ENCODE measurements around the gene CMKLR1.

The CMKLR1 gene

GRCh38 chr12:108270035-108270848 lies 68.9 kb downstream of the CMKLR1 start:
- H3K36me3 Mint-ChIP-seq (ENCODE audit: low read depth), result no peaks in the 10 kb centered on the region
- H3K4me3 Mint-ChIP-seq, result no peak overlapping the region
- H3K9me3 Mint-ChIP-seq, result no peaks in the 10 kb centered on the region
- H3K4me1 Mint-ChIP-seq, result no peaks in the 10 kb centered on the region
- ATAC-seq (no peak), DNase-seq (no peak)
- no peak overlapping the region for H3K27ac Mint-ChIP-seq
- peaks cover 2% of the 10 kb centered on the region for H3K27me3 Mint-ChIP-seq

- no peaks in the 10 kb centered on the region for H3K9me3 Mint-ChIP-seq
- no peak overlapping the region for H3K27ac Mint-ChIP-seq
- ATAC-seq (no peak), DNase-seq (no peak)
- no peaks in the 10 kb centered on the region for H3K4me1 Mint-ChIP-seq
- H3K4me3 Mint-ChIP-seq, result no peak overlapping the region
- no peaks in the 10 kb centered on the region for H3K36me3 Mint-ChIP-seq (ENCODE audit: low read depth)
- peaks cover 2% of the 10 kb centered on the region for H3K27me3 Mint-ChIP-seq
Observed at GRCh38 chr12:108269224-108269623, 69.9 kb downstream of the CMKLR1 start.

GRCh38 chr12:108268397-108268796 lies 70.7 kb downstream of the CMKLR1 start:
- Mint-ChIP-seq H3K9me3 (no peaks in the 10 kb centered on the region), H3K27ac (no peak overlapping the region), H3K4me1 (no peaks in the 10 kb centered on the region), H3K36me3 (ENCODE audit: low read depth) (no peaks in the 10 kb centered on the region), H3K27me3 (peaks cover 2% of the 10 kb centered on the region), H3K4me3 (no peak overlapping the region)
- no peak for DNase-seq
- no peak for ATAC-seq

GRCh38 chr12:108267450-108267849 lies 71.7 kb downstream of the CMKLR1 start:
- no peak for ATAC-seq
- no peak overlapping the region for H3K4me3 Mint-ChIP-seq
- peaks cover 3% of the 10 kb centered on the region for H3K9me3 Mint-ChIP-seq
- H3K36me3 Mint-ChIP-seq (ENCODE audit: low read depth), result no peaks in the 10 kb centered on the region
- no peak overlapping the region for H3K27ac Mint-ChIP-seq
- peaks cover 2% of the 10 kb centered on the region for H3K27me3 Mint-ChIP-seq
- H3K4me1 Mint-ChIP-seq, result no peaks in the 10 kb centered on the region
- no peak for DNase-seq

- no peak for DNase-seq
- no peak overlapping the region for H3K4me3 Mint-ChIP-seq
- no peaks in the 10 kb centered on the region for H3K4me1 Mint-ChIP-seq
- peaks cover 7% of the 10 kb centered on the region for H3K9me3 Mint-ChIP-seq
- no peaks in the 10 kb centered on the region for H3K36me3 Mint-ChIP-seq (ENCODE audit: low read depth)
- H3K27me3 Mint-ChIP-seq, result peaks cover 2% of the 10 kb centered on the region
- H3K27ac Mint-ChIP-seq, result no peak overlapping the region
- ATAC-seq, result no peak
Observed at GRCh38 chr12:108266131-108266530, 73.0 kb downstream of the CMKLR1 start.

- Mint-ChIP-seq H3K27ac (no peak overlapping the region), H3K4me3 (no peak overlapping the region), H3K9me3 (peaks cover 13% of the 10 kb centered on the region), H3K27me3 (peaks cover 2% of the 10 kb centered on the region), H3K4me1 (no peaks in the 10 kb centered on the region), H3K36me3 (ENCODE audit: low read depth) (no peaks in the 10 kb centered on the region)
- DNase-seq (no peak), ATAC-seq (no peak)
Observed at GRCh38 chr12:108265505-108265904, 73.6 kb downstream of the CMKLR1 start.

- ATAC-seq, result no peak
- H3K36me3 Mint-ChIP-seq (ENCODE audit: low read depth), result no peaks in the 10 kb centered on the region
- H3K4me3 Mint-ChIP-seq, result no peak overlapping the region
- H3K27me3 Mint-ChIP-seq, result peaks cover 1% of the 10 kb centered on the region
- H3K27ac Mint-ChIP-seq, result no peak overlapping the region
- DNase-seq, result no peak
- H3K9me3 Mint-ChIP-seq, result peaks cover 26% of the 10 kb centered on the region
- no peaks in the 10 kb centered on the region for H3K4me1 Mint-ChIP-seq
Observed at GRCh38 chr12:108260969-108261368, 78.1 kb downstream of the CMKLR1 start.

- no peaks in the 10 kb centered on the region for H3K36me3 Mint-ChIP-seq (ENCODE audit: low read depth)
- H3K4me3 Mint-ChIP-seq, result no peak overlapping the region
- no peak overlapping the region for H3K27ac Mint-ChIP-seq
- ATAC-seq (no peak), DNase-seq (no peak)
- peaks cover 26% of the 10 kb centered on the region for H3K9me3 Mint-ChIP-seq
- peaks cover under 1% of the 10 kb centered on the region for H3K27me3 Mint-ChIP-seq
- H3K4me1 Mint-ChIP-seq, result no peaks in the 10 kb centered on the region
Observed at GRCh38 chr12:108260039-108260438, 79.1 kb downstream of the CMKLR1 start.

GRCh38 chr12:108257610-108258106 lies 81.5 kb downstream of the CMKLR1 start:
- Mint-ChIP-seq H3K27ac (no peak overlapping the region), H3K36me3 (ENCODE audit: low read depth) (no peaks in the 10 kb centered on the region), H3K27me3 (peaks cover 2% of the 10 kb centered on the region), H3K4me1 (peaks cover 3% of the 10 kb centered on the region), H3K9me3 (peaks cover 25% of the 10 kb centered on the region), H3K4me3 (no peak overlapping the region)
- ATAC-seq (no peak), DNase-seq (no peak)

GRCh38 chr12:108257004-108257403 lies 82.1 kb downstream of the CMKLR1 start:
- Mint-ChIP-seq H3K27me3 (peaks cover 5% of the 10 kb centered on the region), H3K36me3 (ENCODE audit: low read depth) (no peaks in the 10 kb centered on the region), H3K4me1 (peaks cover 3% of the 10 kb centered on the region), H3K9me3 (peaks cover 21% of the 10 kb centered on the region), H3K4me3 (no peak overlapping the region), H3K27ac (no peak overlapping the region)
- ATAC-seq (no peak), DNase-seq (no peak)

GRCh38 chr12:108255252-108255602 lies 83.9 kb downstream of the CMKLR1 start:
- no peak for ATAC-seq
- Mint-ChIP-seq H3K4me3 (no peak overlapping the region), H3K27ac (no peak overlapping the region)

GRCh38 chr12:108254517-108255251 lies 84.4 kb downstream of the CMKLR1 start:
- peaks cover 3% of the 10 kb centered on the region for H3K4me1 Mint-ChIP-seq
- H3K9me3 Mint-ChIP-seq, result peaks cover 5% of the 10 kb centered on the region
- no peak overlapping the region for H3K4me3 Mint-ChIP-seq
- peaks cover 12% of the 10 kb centered on the region for H3K27me3 Mint-ChIP-seq
- no peaks in the 10 kb centered on the region for H3K36me3 Mint-ChIP-seq (ENCODE audit: low read depth)
- H3K27ac Mint-ChIP-seq, result no peak overlapping the region
- ATAC-seq (no peak), DNase-seq (no peak)

More at GRCh38 chr12:108255252-108255602, 83.9 kb downstream of the CMKLR1 start:
- no peaks in the 10 kb centered on the region for H3K36me3 Mint-ChIP-seq (ENCODE audit: low read depth)
- H3K27me3 Mint-ChIP-seq, result peaks cover 12% of the 10 kb centered on the region
- peaks cover 3% of the 10 kb centered on the region for H3K4me1 Mint-ChIP-seq
- peaks cover 10% of the 10 kb centered on the region for H3K9me3 Mint-ChIP-seq
- no peak for DNase-seq

- Mint-ChIP-seq H3K4me3 (no peak overlapping the region), H3K27ac (no peak overlapping the region), H3K36me3 (ENCODE audit: low read depth) (no peaks in the 10 kb centered on the region), H3K9me3 (no peaks in the 10 kb centered on the region), H3K4me1 (peaks cover 3% of the 10 kb centered on the region), H3K27me3 (peaks cover 16% of the 10 kb centered on the region)
- no peak for DNase-seq
- ATAC-seq, result no peak
Observed at GRCh38 chr12:108254030-108254429, 85.1 kb downstream of the CMKLR1 start.

- ATAC-seq (no peak), DNase-seq (no peak)
- H3K27ac Mint-ChIP-seq, result no peak overlapping the region
- H3K9me3 Mint-ChIP-seq, result no peaks in the 10 kb centered on the region
- peaks cover 18% of the 10 kb centered on the region for H3K27me3 Mint-ChIP-seq
- H3K4me3 Mint-ChIP-seq, result no peak overlapping the region
- no peaks in the 10 kb centered on the region for H3K36me3 Mint-ChIP-seq (ENCODE audit: low read depth)
- peaks cover 3% of the 10 kb centered on the region for H3K4me1 Mint-ChIP-seq
Observed at GRCh38 chr12:108253540-108253939, 85.6 kb downstream of the CMKLR1 start.

GRCh38 chr12:108252523-108252922 lies 86.6 kb downstream of the CMKLR1 start:
- Mint-ChIP-seq H3K4me1 (peaks cover 3% of the 10 kb centered on the region), H3K4me3 (no peak overlapping the region), H3K36me3 (ENCODE audit: low read depth) (no peaks in the 10 kb centered on the region), H3K9me3 (no peaks in the 10 kb centered on the region), H3K27ac (no peak overlapping the region), H3K27me3 (peaks cover 18% of the 10 kb centered on the region)
- DNase-seq, result no peak
- ATAC-seq, result no peak
